ENCODE results near the gene DTX1.

The DTX1 gene

DNA sequence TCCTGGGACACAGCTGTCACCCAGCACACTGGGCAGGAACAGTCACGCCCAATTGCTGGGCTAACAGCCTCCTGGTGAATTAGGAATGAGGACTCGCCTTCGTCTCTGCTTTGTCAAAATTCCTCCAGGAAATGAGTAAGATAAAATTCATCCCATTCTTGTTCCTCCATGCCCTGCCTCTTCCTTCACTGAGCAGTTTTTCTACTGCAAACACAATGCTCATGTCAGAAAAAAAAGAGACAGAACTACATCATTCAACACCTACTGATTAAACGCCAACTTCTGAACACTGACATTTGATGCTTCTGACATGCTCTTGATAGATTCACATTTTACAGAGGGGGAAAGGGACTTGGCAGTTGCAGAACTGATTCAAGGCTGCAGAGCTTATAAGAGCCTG lies 37.5 kb upstream of the DTX1 start:
- ATAC-seq (ENCODE audit: low read depth) (peak; percentile 90), DNase-seq (ENCODE audit: low spot score) (no peak)

GRCh38 chr12:113021500-113021899 lies 35.0 kb upstream of the DTX1 start:
- TF ChIP-seq CTCF (IDR thresholded peaks at IDR 0.05; ENCODE audit: poor library complexity, severe bottlenecking): no peak
- ATAC-seq (ENCODE audit: low read depth) (peak; percentile 60; the same call in 2 of the 3 replicates), DNase-seq (ENCODE audit: low spot score) (no peak)

More for the DNA sequence above, 37.5 kb upstream of the DTX1 start:
- H3K4me1 ChIP-seq (ENCODE audit: insufficient read depth, poor library complexity, severe bottlenecking): peaks cover 16% of the 10 kb centered on the region
- H3K4me3 ChIP-seq (ENCODE audit: severe bottlenecking): no peak overlapping the region
- no peaks in the 10 kb centered on the region for H3K9me3 ChIP-seq (ENCODE audit: severe bottlenecking)
- peak overlapping the region; percentile 93 for H3K27ac ChIP-seq (ENCODE audit: poor library complexity, severe bottlenecking)
- H3K36me3 ChIP-seq (ENCODE audit: low read depth): no peaks in the 10 kb centered on the region
- no peak for TF ChIP-seq CTCF (IDR thresholded peaks at IDR 0.05; ENCODE audit: poor library complexity, severe bottlenecking)
- no peaks in the 10 kb centered on the region for H3K27me3 ChIP-seq (ENCODE audit: insufficient read depth, poor library complexity, severe bottlenecking)

DNA sequence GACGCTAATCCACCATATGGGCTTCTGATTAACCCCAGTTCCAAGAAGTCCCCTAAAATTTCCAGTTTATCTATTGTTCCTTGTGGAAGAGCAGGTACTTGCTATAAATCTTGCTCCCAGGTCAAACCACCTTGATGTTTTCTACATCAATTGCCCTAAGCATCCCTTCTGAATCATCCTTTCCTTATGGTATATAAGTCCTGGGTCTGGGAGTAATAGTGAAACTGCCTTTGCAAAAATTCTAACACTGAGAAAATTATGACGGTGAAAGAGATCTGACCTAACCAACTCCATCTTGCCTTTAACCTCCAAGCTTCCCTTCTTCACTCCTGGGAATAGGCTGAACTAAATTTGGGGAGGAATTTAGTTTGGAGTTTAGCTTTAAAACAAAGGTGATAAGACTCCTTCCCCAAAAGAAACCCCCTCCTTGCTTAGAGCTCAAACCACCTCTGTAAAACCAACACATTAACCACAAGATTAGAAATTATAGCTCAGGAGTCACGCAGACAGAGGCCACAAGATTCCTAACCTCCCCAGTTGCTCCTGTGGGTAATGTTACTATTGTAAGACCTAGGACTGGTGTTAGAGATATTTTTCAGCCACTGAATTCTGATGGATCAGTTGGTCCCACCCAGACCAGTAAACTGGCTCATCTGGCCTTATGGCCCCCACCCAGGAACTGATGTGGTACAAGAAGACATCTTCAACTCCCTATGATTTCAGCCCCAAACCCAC lies 33.8 kb upstream of the DTX1 start:
- Histone ChIP-seq H3K27ac (ENCODE audit: poor library complexity, severe bottlenecking) (no peak overlapping the region), H3K4me1 (ENCODE audit: insufficient read depth, poor library complexity, severe bottlenecking) (peaks cover 16% of the 10 kb centered on the region), H3K27me3 (ENCODE audit: insufficient read depth, poor library complexity, severe bottlenecking) (no peaks in the 10 kb centered on the region), H3K4me3 (ENCODE audit: severe bottlenecking) (no peak overlapping the region), H3K9me3 (ENCODE audit: severe bottlenecking) (no peaks in the 10 kb centered on the region), H3K36me3 (ENCODE audit: low read depth) (no peaks in the 10 kb centered on the region)
- no peak for ATAC-seq (ENCODE audit: low read depth)
- no peak for DNase-seq (ENCODE audit: low spot score)
- no peak for TF ChIP-seq CTCF (IDR thresholded peaks at IDR 0.05; ENCODE audit: poor library complexity, severe bottlenecking)

More at GRCh38 chr12:113021500-113021899, 35.0 kb upstream of the DTX1 start:
- no peaks in the 10 kb centered on the region for H3K27me3 ChIP-seq (ENCODE audit: insufficient read depth, poor library complexity, severe bottlenecking)
- peak overlapping the region; percentile 93 for H3K27ac ChIP-seq (ENCODE audit: poor library complexity, severe bottlenecking)
- no peak overlapping the region for H3K4me3 ChIP-seq (ENCODE audit: severe bottlenecking)
- no peaks in the 10 kb centered on the region for H3K9me3 ChIP-seq (ENCODE audit: severe bottlenecking)
- peaks cover 16% of the 10 kb centered on the region for H3K4me1 ChIP-seq (ENCODE audit: insufficient read depth, poor library complexity, severe bottlenecking)
- no peaks in the 10 kb centered on the region for H3K36me3 ChIP-seq (ENCODE audit: low read depth)

- Histone ChIP-seq H3K36me3 (ENCODE audit: low read depth) (no peaks in the 10 kb centered on the region), H3K4me1 (ENCODE audit: insufficient read depth, poor library complexity, severe bottlenecking) (no peaks in the 10 kb centered on the region), H3K9me3 (ENCODE audit: severe bottlenecking) (no peaks in the 10 kb centered on the region), H3K4me3 (ENCODE audit: severe bottlenecking) (no peak overlapping the region), H3K27ac (ENCODE audit: poor library complexity, severe bottlenecking) (no peak overlapping the region), H3K27me3 (ENCODE audit: insufficient read depth, poor library complexity, severe bottlenecking) (no peaks in the 10 kb centered on the region)
- TF ChIP-seq CTCF (IDR thresholded peaks at IDR 0.05; ENCODE audit: poor library complexity, severe bottlenecking): no peak
- DNase-seq (ENCODE audit: low spot score): no peak
- no peak for ATAC-seq (ENCODE audit: low read depth)
Observed at GRCh38 chr12:113027726-113028125, 28.8 kb upstream of the DTX1 start.

GRCh38 chr12:113030875-113031525 lies 25.5 kb upstream of the DTX1 start:
- H3K36me3 ChIP-seq (ENCODE audit: low read depth): no peaks in the 10 kb centered on the region
- ATAC-seq (ENCODE audit: low read depth): peak; percentile 82
- H3K27me3 ChIP-seq (ENCODE audit: insufficient read depth, poor library complexity, severe bottlenecking): no peaks in the 10 kb centered on the region
- H3K9me3 ChIP-seq (ENCODE audit: severe bottlenecking): no peaks in the 10 kb centered on the region
- H3K4me3 ChIP-seq (ENCODE audit: severe bottlenecking): no peak overlapping the region
- no peak for DNase-seq (ENCODE audit: low spot score)
- no peaks in the 10 kb centered on the region for H3K4me1 ChIP-seq (ENCODE audit: insufficient read depth, poor library complexity, severe bottlenecking)
- no peak overlapping the region for H3K27ac ChIP-seq (ENCODE audit: poor library complexity, severe bottlenecking)
- TF ChIP-seq CTCF (IDR thresholded peaks at IDR 0.05; ENCODE audit: poor library complexity, severe bottlenecking): peak; percentile 91
